Psoas muscle (tissue), 8 donors: Measurements from ENCODE around the gene CEP72. TPM values are rescaled to one million over a fixed set of nuclear protein-coding genes. Genes with fewer than 3 reads are reported as not detected.
"Not testable (repeated sequence)": the region's sequence is repeated elsewhere in the genome, so short reads cannot be mapped to it uniquely, and the experiment has no call there.

Source experiments
- ATAC-seq, 4 donors: fragments of 200-7000 bp; cut with Tn5 transposase; one replicate each; pipeline ENCODE4 v1.9.1; 2020; ENCODE audit warnings: moderate library complexity in 3 of 4, mild to moderate bottlenecking in 2 of 4
- DNase-seq, 2 donors: peaks; one replicate each; pipeline ENCODE4 v3.0.0-alpha.2; 2020
- H3K27ac ChIP-seq: fragments of 200-600 bp; one replicate; pipeline ENCODE4 v1.8.0; 2022
- H3K27me3 ChIP-seq, 3 donors: fragments of 200-600 bp in 1 of 3; one replicate each; pipeline versions ENCODE4 v1.6.1 to v1.8.0; 2013 to 2022; ENCODE audit warnings: low read length in 2 of 3, mild to moderate bottlenecking in 2 of 3, moderate library complexity in 1 of 3; ENCODE audit not compliant: insufficient read depth in 3 of 3
- H3K36me3 ChIP-seq, 2 donors: fragments of 200-600 bp in 1 of 2; one replicate each; pipeline versions ENCODE4 v1.6.1 to v1.8.0; 2013 to 2022; ENCODE audit warnings: low read depth in 1 of 2, mild to moderate bottlenecking in 1 of 2, moderate library complexity in 1 of 2; ENCODE audit not compliant: insufficient read depth in 1 of 2
- H3K4me1 ChIP-seq: fragments of 200-600 bp; one replicate; pipeline ENCODE4 v1.8.0; 2022
- H3K4me3 ChIP-seq: fragments of 200-600 bp; one replicate; pipeline ENCODE4 v1.8.0; 2022; ENCODE audit warnings: mild to moderate bottlenecking
- H3K9me3 ChIP-seq: fragments of 200-600 bp; one replicate; pipeline ENCODE4 v1.8.0; 2022
- WGBS, 3 donors: extraction: QIAGEN DNeasy Blood & Tissue Kit; methylation state at CpG; one replicate each; pipeline versions ENCODE4 v1.1.6 to v1.1.7; 2013; 5-methylcytosine and 5-hydroxymethylcytosine counted together
- intact Hi-C, 2 donors: fragments of 100-400 bp; cut with DNase I; formaldehyde crosslinking; loops; one replicate each; pipeline versions ENCODE4 v1.11.0 to v1.14.2; 2022
- polyA plus RNA-seq, 3 donors: library from polyadenylated mRNA; stranded (reverse); fragments of 200-250 nt; gene quantifications; one replicate each; pipeline ENCODE4 v1.2.3, GENCODE V29; 2013
- total RNA-seq, 4 donors: library from RNA; stranded (reverse); fragmentation: NEBNext Ultra II Directional in 2 of 4; extraction: Animal tissue kit (Norgen Biotek cat#: 25700) in 2 of 4; gene quantifications; one replicate each; pipeline versions ENCODE4 v1.2.1 to v1.2.4, GENCODE V29; 2021 to 2023
- TF ChIP-seq, protein P1 (sequence below): fragments of 200-600 bp; IDR thresholded peaks from one replicate; pipeline ENCODE4 v1.8.0; 2022; ENCODE audit warnings: antibody characterized with exemption
- donor health status: healthy with polysubstance abuse.
- donor health status: DM: no; HTN: no; CAD: no; lungs with moderate emphysema.
- donor health status: Bipolar disorder and iron deficiency.
- donor health status: healthy.
- donor health status: DM: yes; HTN: yes; CAD: no.
- donor health status: DM: no; HTN: no; CAD: no.
- donor health status: DM: no; HTN: no; CAD: no.
- donor health status: DM: yes; HTN: yes; CAD: no.

Gene CEP72
- total and polyA plus RNA-seq, 7 donors: 0.43 to 2.4 (median 0.71) TPM

DNA sequence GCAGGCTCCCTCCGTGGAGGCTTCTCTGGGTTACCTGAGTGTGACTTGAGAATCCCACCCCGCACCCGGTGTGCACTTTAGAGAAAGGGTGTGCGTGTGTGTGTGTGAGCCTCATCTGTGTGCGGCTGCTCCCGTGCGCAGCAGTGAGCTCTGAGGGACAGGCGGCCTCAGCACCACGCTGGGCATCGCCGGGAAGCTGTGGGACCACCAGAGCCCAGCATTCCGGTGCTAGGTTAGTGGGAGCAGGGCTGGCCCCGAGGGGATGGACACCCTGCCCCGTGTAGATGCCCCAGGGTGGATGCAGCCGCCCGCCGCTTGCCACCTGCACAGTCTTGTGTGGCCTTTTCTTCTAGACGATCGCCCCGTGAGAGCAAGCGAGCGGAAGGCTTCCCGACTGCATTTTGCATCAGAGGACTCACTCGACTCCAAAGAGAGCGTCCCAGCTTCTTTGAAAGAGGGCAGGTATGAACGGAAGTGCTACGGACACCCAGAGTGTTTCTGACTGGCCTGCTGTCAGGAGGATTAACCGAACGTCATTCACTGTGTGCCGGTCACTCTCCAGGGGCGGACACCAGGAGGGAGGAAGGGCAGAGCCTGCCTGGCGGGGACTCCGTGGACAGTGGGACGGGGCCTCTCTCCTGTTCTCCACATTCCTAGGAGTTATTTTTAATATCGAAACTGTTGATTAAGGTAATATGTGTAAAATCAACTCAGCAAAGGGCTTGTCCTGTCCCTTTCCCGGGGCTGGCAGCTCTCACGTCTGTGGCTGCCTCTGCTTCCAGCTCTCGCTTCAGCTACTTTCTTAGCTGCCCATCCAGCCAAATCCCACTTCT, 12.2 kb downstream of the CEP72 start:
- peak in 1 of 2 donors; percentile 32 for DNase-seq
- H3K4me1 ChIP-seq: no peaks in the 10 kb centered on the region
- intact Hi-C loops: no loop called here
- no peaks in the 10 kb centered on the region for H3K9me3 ChIP-seq
- WGBS, 3 donors: 91 to 92% (median 92%) methylated on average over 38 of the region's 38 CpGs
- H3K27me3 ChIP-seq: no peaks in the 10 kb centered on the region
- TF ChIP-seq, protein P1, sequence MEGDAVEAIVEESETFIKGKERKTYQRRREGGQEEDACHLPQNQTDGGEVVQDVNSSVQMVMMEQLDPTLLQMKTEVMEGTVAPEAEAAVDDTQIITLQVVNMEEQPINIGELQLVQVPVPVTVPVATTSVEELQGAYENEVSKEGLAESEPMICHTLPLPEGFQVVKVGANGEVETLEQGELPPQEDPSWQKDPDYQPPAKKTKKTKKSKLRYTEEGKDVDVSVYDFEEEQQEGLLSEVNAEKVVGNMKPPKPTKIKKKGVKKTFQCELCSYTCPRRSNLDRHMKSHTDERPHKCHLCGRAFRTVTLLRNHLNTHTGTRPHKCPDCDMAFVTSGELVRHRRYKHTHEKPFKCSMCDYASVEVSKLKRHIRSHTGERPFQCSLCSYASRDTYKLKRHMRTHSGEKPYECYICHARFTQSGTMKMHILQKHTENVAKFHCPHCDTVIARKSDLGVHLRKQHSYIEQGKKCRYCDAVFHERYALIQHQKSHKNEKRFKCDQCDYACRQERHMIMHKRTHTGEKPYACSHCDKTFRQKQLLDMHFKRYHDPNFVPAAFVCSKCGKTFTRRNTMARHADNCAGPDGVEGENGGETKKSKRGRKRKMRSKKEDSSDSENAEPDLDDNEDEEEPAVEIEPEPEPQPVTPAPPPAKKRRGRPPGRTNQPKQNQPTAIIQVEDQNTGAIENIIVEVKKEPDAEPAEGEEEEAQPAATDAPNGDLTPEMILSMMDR: no peak
- H3K27ac ChIP-seq: no peak overlapping the region
- peaks cover 0 to 18% of the 10 kb centered on the region in 2 donors for H3K36me3 ChIP-seq
- ATAC-seq: no peak
- H3K4me3 ChIP-seq: no peak overlapping the region

DNA sequence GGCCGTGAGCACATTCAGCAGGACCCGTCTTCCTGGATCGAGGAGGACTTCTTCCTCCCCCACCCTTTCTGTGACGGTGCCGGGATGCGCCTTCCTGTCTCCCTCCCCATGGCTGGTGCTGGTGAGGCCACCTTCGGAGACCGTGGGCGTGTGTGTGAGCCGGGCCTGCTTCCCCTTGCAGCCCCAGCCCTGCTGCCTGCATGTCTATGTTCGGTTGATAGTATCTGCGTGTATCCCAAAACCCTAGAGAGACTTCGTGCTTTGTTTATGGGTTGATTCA, 12.8 kb downstream of the CEP72 start:
- DNase-seq (peak in 1 of 2 donors; percentile 26), ATAC-seq (no peak)
- peaks cover 0 to 18% of the 10 kb centered on the region in 2 donors for H3K36me3 ChIP-seq
- TF ChIP-seq, protein P1: no peak
- H3K4me1 ChIP-seq: no peaks in the 10 kb centered on the region
- intact Hi-C loops: no loop called here
- no peaks in the 10 kb centered on the region for H3K9me3 ChIP-seq
- H3K27ac ChIP-seq: no peak overlapping the region
- WGBS, 3 donors: 74 to 84% (median 83%) methylated on average over 13 of the region's 13 CpGs
- H3K27me3 ChIP-seq: no peaks in the 10 kb centered on the region
- no peak overlapping the region for H3K4me3 ChIP-seq

DNA sequence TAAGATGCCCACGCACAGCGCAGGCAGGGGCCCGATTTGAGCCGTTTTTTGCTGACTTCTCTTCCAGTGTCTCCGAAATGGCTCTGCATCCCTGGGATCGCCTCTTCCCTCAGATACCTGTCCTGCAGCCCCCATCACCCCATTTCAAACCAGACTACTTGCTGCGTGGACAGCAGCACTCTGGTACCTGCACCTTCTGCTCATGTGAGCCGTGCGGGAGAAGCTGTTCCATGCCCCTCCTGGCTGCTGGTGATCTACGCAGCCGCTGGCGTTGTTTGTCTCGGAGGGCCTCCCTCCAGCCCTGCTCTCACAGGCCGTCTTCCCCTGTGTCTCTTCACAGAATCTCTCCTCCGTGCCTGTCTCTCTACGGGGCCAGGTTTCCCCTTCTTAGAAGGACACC, 13.4 kb downstream of the CEP72 start:
- intact Hi-C loops: no loop called here
- H3K4me1 ChIP-seq: no peaks in the 10 kb centered on the region
- H3K4me3 ChIP-seq: no peak overlapping the region
- TF ChIP-seq, protein P1: no peak
- H3K27ac ChIP-seq: no peak overlapping the region
- 94 to 97% (median 96%) methylated on average over 16 of the region's 16 CpGs for WGBS, 3 donors
- H3K27me3 ChIP-seq: no peaks in the 10 kb centered on the region
- H3K36me3 ChIP-seq: peaks cover 0 to 12% of the 10 kb centered on the region in 2 donors
- DNase-seq (peak in 1 of 2 donors; percentile 23), ATAC-seq (no peak)
- no peaks in the 10 kb centered on the region for H3K9me3 ChIP-seq

DNA sequence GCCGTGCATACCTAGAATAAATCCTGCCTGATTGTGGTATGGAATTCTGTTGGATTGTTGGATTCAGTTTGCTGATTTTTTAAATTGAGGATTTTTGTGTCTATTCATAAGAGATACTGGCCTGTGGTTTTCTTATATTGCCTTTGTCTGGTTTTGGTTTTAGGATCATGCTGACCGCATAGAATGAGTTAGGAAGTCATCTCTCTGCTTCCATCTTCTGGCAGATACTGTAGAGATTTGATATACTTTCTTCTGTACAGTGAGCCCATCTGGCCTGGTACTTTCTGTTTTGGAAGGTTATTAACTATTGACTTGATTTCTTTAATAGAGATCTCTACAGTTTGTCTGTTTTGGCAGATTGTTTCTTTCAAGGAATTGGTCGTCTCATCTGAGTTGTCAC, 14.7 kb downstream of the CEP72 start:
- 86 to 91% (median 91%) methylated on average over 3 of the region's 3 CpGs for WGBS, 3 donors
- Histone ChIP-seq H3K27me3 (no peaks in the 10 kb centered on the region), H3K4me1 (no peaks in the 10 kb centered on the region), H3K36me3 (peaks cover 0 to 4% of the 10 kb centered on the region in 2 donors), H3K9me3 (no peaks in the 10 kb centered on the region), H3K4me3 (no peak overlapping the region), H3K27ac (no peak overlapping the region)
- DNase-seq (no peak), ATAC-seq (no peak)
- TF ChIP-seq, protein P1: no peak
- intact Hi-C loops: no loop called here

DNA sequence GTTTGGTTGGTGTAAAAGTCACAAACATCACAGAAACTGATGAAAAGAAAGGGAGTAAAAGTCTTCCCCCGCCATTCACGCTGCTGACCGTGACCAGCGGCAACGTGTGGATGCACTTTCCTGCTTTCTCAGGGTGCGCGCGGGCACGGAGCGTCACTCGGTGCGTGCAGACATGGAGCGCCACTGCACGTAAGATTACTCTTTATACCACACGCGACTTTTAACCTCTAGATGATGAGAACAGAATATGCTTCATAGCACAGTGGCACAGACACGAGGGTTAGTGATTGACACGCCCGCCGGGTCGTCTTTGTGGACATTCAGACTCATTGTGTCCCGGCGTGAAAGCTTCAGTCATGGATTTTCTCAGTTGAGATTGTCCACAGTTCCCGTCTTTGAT, 15.7 kb downstream of the CEP72 start:
- ATAC-seq (no peak), DNase-seq (peak in 1 of 2 donors; percentile 2)
- intact Hi-C loops: no loop called here
- H3K36me3 ChIP-seq: peaks cover 0 to 4% of the 10 kb centered on the region in 2 donors
- 94 to 96% (median 95%) methylated on average over 24 of the region's 24 CpGs for WGBS, 3 donors
- H3K27ac ChIP-seq: no peak overlapping the region
- H3K4me1 ChIP-seq: no peaks in the 10 kb centered on the region
- no peaks in the 10 kb centered on the region for H3K9me3 ChIP-seq
- TF ChIP-seq, protein P1: no peak
- H3K27me3 ChIP-seq: no peaks in the 10 kb centered on the region
- no peak overlapping the region for H3K4me3 ChIP-seq

DNA sequence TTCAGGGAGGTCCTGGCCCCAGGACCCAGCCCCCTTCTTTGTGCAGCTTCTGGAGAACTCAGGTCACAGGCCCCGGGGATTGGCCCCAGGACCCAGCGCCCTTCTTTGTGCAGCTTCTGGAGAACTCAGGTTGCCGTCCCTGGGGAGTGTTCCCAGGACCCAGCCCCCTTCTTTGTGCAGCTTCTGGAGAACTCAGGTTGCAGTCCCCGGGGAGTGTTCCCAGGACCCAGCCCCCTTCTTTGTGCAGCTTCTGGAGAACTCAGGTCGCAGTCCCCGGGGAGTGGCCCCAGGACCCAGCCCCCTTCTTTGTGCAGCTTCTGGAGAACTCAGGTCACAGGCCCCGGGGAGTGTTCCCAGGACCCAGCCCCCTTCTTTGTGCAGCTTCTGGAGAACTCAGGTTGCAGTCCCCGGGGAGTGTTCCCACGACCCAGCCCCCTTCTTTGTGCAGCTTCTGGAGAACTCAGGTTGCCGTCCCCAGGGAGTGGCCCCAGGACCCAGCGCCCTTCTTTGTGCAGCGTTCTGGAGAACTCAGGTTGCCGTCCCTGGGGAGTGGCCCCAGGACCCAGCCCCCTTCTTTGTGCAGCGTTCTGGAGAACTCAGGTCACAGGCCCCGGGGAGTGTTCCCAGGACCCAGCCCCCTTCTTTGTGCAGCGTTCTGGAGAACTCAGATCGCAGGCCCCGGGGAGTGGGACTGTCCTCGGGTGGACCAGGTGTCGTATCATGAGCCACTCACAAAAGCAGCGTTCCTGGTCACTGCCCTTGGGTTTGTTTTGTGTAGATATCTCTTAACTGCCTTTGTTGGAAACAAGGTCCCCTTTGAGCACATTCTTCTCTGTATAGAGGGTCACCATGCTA, 16.4 kb downstream of the CEP72 start:
- WGBS, 3 donors: 85 to 95% (median 85%) methylated on average over 21 of the region's 21 CpGs
- intact Hi-C loops, H3K9me3 ChIP-seq, H3K27ac ChIP-seq, ATAC-seq, H3K36me3 ChIP-seq, H3K27me3 ChIP-seq, H3K4me1 ChIP-seq, H3K4me3 ChIP-seq: not testable (repeated sequence)
- peak in 1 of 2 donors; percentile 45 for DNase-seq
